Measurements from ENCODE around the gene SFXN3. TPM values are rescaled to one million over a fixed set of nuclear protein-coding genes. Genes with fewer than 3 reads are reported as not detected.

SFXN3 gene
- total and polyA plus RNA-seq, 2 of the 8 experiments (the other 6 are each of a cell fraction or from before 2014, with no cell fraction given) = 2.6 to 2.8 TPM

DNA sequence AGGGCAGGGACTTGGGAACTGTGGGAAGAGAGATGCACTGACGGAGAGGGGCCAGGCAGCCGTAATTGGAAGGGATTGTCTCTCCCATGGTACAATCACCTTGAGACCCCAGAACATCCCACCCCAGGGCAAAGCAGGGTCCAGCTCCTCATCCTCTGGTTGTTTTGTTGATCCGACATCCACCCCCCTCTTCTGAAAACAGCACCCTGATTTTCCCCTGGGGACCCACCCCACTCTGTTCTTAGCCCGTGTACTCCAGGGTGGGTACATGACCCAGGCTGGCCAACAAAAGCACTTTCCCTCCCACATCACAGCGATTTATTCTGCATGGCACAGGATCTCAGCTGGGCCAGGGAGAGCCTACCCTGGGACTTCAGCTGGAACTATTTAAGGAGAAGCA, 14.2 kb upstream of the SFXN3 start:
- Histone ChIP-seq H2BK5ac (ENCODE audit: low read depth, low read length) (no peak overlapping the region), H2BK20ac (ENCODE audit: low read length) (no peak overlapping the region), H4K8ac (ENCODE audit: extremely low read depth, insufficient read depth, low read length) (no peak overlapping the region), H4K20me1 (replicated peaks in 1 of 2; ENCODE audit: control insufficient read depth in 1 of 2, insufficient read depth in 2 of 2, low read length in 2 of 2) (peaks cover 0 to 1% of the 10 kb centered on the region in 2 experiments), H3K79me2 (ENCODE audit: control insufficient read depth in 1 of 2, insufficient read depth in 2 of 2, low read length in 2 of 2) (no peaks in the 10 kb centered on the region), H3K27ac (ENCODE audit: low read depth, low read length) (no peak overlapping the region), H3K9me3 (ENCODE audit: insufficient read depth in 2 of 2, low read depth in 1 of 2, low read length in 1 of 2) (no peaks in the 10 kb centered on the region), H2BK15ac (ENCODE audit: low read length) (no peak overlapping the region), H2AK5ac (ENCODE audit: low read depth, low read length) (no peak overlapping the region), H3K4me2 (ENCODE audit: insufficient read depth in 1 of 2, low read depth in 2 of 2, low read length in 2 of 2) (no peak overlapping the region), H3K23ac (ENCODE audit: insufficient read length) (no peak overlapping the region), H3K56ac (replicated peaks; ENCODE audit: insufficient read length, low read depth, low read length) (no peak overlapping the region), H4K5ac (ENCODE audit: insufficient read length, low read depth, low read length) (no peak overlapping the region), H3K36me3 (ENCODE audit: control insufficient read depth in 2 of 4, insufficient read depth in 4 of 4, low read length in 3 of 4) (no peaks in the 10 kb centered on the region), H3K14ac (ENCODE audit: insufficient read length) (no peak overlapping the region), H3K23me2 (ENCODE audit: low read depth, low read length) (peaks cover 11% of the 10 kb centered on the region; the same call in 1 of the 2 replicates), H3K79me1 (ENCODE audit: low read depth, low read length) (no peaks in the 10 kb centered on the region), H2BK120ac (replicated peaks; ENCODE audit: low read depth, low read length) (no peak overlapping the region), H3K27me3 (replicated peaks in 1 of 4; ENCODE audit: control insufficient read depth in 3 of 4, extremely low read depth in 1 of 4, insufficient read depth in 3 of 4, low read length in 3 of 4) (peaks cover 14 to 42% (median 32%) of the 10 kb centered on the region in 4 experiments), H2AFZ (ENCODE audit: low read length) (no peak overlapping the region), H4K91ac (replicated peaks; ENCODE audit: insufficient read length, low read length) (no peak overlapping the region), H3K4me1 (replicated peaks in 1 of 4; ENCODE audit: control insufficient read depth in 3 of 4, insufficient read depth in 4 of 4, low read length in 3 of 4) (peaks cover 0 to 14% (median 8%) of the 10 kb centered on the region in 4 experiments; a peak in 5 of 7 replicates), H3K4ac (replicated peaks; ENCODE audit: insufficient read length, low read depth, low read length) (no peak overlapping the region), H3K4me3 (ENCODE audit: extremely low read depth in 1 of 4, insufficient read depth in 2 of 4, low read depth in 3 of 4, low read length in 4 of 4) (no peak overlapping the region), H2BK12ac (ENCODE audit: low read depth, low read length) (no peak overlapping the region), H3K9ac (replicated peaks in 1 of 4; ENCODE audit: extremely low read depth in 1 of 4, low read depth in 3 of 4, low read length in 3 of 4) (no peak overlapping the region), H3K18ac (ENCODE audit: extremely low read depth, low read length) (no peak overlapping the region)
- CTCF ChIA-PET (ENCODE audit: partially characterized antibody) = interaction anchor here (0.9 to 7.2 kb wide), 18 partner anchors 11 to 273 kb away, joined by 3 to 464 read pairs (median 8); partner anchors contain the start of genes KAZALD1, LZTS2, MRPL43 and PDZD7
- POLR2A ChIA-PET (ENCODE audit: partially characterized antibody) = interaction anchor here (1.8 to 6.5 kb wide), 5 partner anchors 10 to 34 kb away, joined by 5 to 81 read pairs (median 8); partner anchors contain the start of genes LZTS2, MRPL43 and TWNK
- DNase-seq (ENCODE audit: low read depth in 1 of 2, low spot score in 2 of 2) (no peak), FAIRE-seq (no peak)
- 63% methylated on average over 5 of the region's 5 CpGs; no CpG with 5 or more reads in 1 of the 2 experiments for WGBS, 2 experiments (ENCODE audit: extremely low coverage in 1 of 2, insufficient coverage in 1 of 2, insufficient read length in 1 of 2, insufficient replicate concordance in 2 of 2, low coverage in 1 of 2, low lambda C conversion rate in 2 of 2, missing lambda C conversion rate in 1 of 2)
- TF ChIP-seq TEAD4 (IDR thresholded peaks at IDR 0.05; ENCODE audit: low read depth, low read length) (no peak), NRF1 (IDR thresholded peaks at IDR 0.05; ENCODE audit: low read depth, low read length) (no peak)

All from H1 (cell line).